Stomach (tissue), 9 donors: Measurements from ENCODE around the gene BCAS1. TPM values are rescaled to one million over a fixed set of nuclear protein-coding genes. Genes with fewer than 3 reads are reported as not detected.

Experiments used
- DNase-seq, 2 donors: peaks; one replicate each; pipeline versions ENCODE4 v3.0.0 to v3.0.0-alpha.2; 2013 to 2019
- H3K27ac ChIP-seq, 5 donors: fragments of 200-600 bp in 4 of 5; sonication (generic) in 4 of 5; one replicate each; pipeline ENCODE4 v1.5.1; 2013 to 2019; ENCODE audit warnings: mild to moderate bottlenecking in 1 of 5, moderate library complexity in 1 of 5
- H3K27me3 ChIP-seq, 3 donors: fragments of 200-600 bp; sonication (generic); one replicate each; pipeline ENCODE4 v1.5.1; 2017 to 2019; ENCODE audit warnings: mixed run types in 1 of 3
- H3K36me3 ChIP-seq, 4 donors: fragments of 200-600 bp; sonication (generic); 1 replicate in 3 of 4; 2 replicates in 1 of 4; pipeline ENCODE4 v1.5.1; 2016 to 2019
- H3K4me1 ChIP-seq, 4 donors: fragments of 200-600 bp; sonication (generic); one replicate each; pipeline ENCODE4 v1.5.1; 2016 to 2019
- H3K4me3 ChIP-seq, 4 donors: fragments of 200-600 bp; sonication (generic) in 3 of 4; one replicate each; pipeline ENCODE4 v1.5.1; 2016 to 2019; ENCODE audit warnings: mild to moderate bottlenecking in 1 of 4
- H3K9me3 ChIP-seq, 4 donors: fragments of 200-600 bp; sonication (generic); one replicate each; pipeline ENCODE4 v1.5.1; 2016 to 2019
- CTCF ChIP-seq, 7 experiments: fragments of 450-650 bp in 4 of 7; fragments of 200-600 bp in 3 of 7; sonication (generic) in 3 of 7; IDR thresholded peaks; one replicate each; pipeline ENCODE4 v1.5.1; 2016 to 2019; ENCODE audit warnings: antibody characterized with exemption in 7 of 7, control low read depth in 2 of 7, mild to moderate bottlenecking in 1 of 7
- EP300 ChIP-seq: sonication (generic); formaldehyde crosslinking; IDR thresholded peaks from one replicate; pipeline ENCODE4 v1.6.1; 2017; ENCODE audit warnings: antibody characterized with exemption
- POLR2A ChIP-seq, 4 donors: fragments of 450-650 bp; IDR thresholded peaks; one replicate each; pipeline ENCODE4 v1.6.1; 2016; ENCODE audit warnings: antibody characterized with exemption in 4 of 4, control low read depth in 2 of 4, mild to moderate bottlenecking in 1 of 4, moderate library complexity in 1 of 4
- POLR2AphosphoS5 ChIP-seq, 3 donors: sonication (generic); formaldehyde crosslinking; IDR thresholded peaks; one replicate each; pipeline ENCODE4 v1.6.1; 2016; ENCODE audit warnings: antibody characterized with exemption in 3 of 3
- WGBS, 5 donors: extraction: QIAGEN DNeasy Blood & Tissue Kit in 3 of 5; methylation state at CpG; one replicate each; pipeline versions ENCODE4 v1.1.5 to v1.1.7; 2013 to 2018; 5-methylcytosine and 5-hydroxymethylcytosine counted together
- intact Hi-C: fragments of 100-400 bp; cut with DNase I; formaldehyde crosslinking; loops from one replicate; pipeline ENCODE4 v1.15.1; 2023; ENCODE audit warnings: low total_unique reads
- polyA plus RNA-seq, 3 donors: library from polyadenylated mRNA; stranded (reverse); fragments of 200-250 nt; gene quantifications; one replicate each; pipeline ENCODE4 v1.2.3, GENCODE V29; 2013
- total RNA-seq, 5 donors: library from RNA; depleted of rRNA; stranded (reverse); fragments of >200 nt; gene quantifications; one replicate each; pipeline versions ENCODE4 v1.1.0 to v1.2.3, GENCODE V29; 2014 to 2016
- donor health status: healthy with polysubstance abuse.
- donor health status: Bipolar disorder and iron deficiency.
- donor health status: healthy.

The BCAS1 gene
- total and polyA plus RNA-seq, 8 donors: 6.3 to 145 (median 84.6) TPM

- Histone ChIP-seq H3K4me1 (peaks cover 0 to 50% (median 23%) of the 10 kb centered on the region in 4 donors), H3K9me3 (no peaks in the 10 kb centered on the region), H3K36me3 (no peaks in the 10 kb centered on the region), H3K27me3 (no peaks in the 10 kb centered on the region), H3K27ac (peak overlapping the region in 3 of 5 donors; percentile 45 to 83 (median 77)), H3K4me3 (no peak overlapping the region)
- intact Hi-C loops: no loop called here
- no peak for DNase-seq
- TF ChIP-seq CTCF (IDR thresholded peaks at IDR 0.05): no peak
- no peak for TF ChIP-seq POLR2AphosphoS5 (IDR thresholded peaks at IDR 0.05)
- TF ChIP-seq POLR2A (IDR thresholded peaks at IDR 0.05): no peak
- TF ChIP-seq EP300: no peak
- WGBS, 5 donors: 85 to 87% (median 86%) methylated on average over 12 of the region's 12 CpGs
Measured at GRCh38 chr20:53925651-53926401, 144.6 kb downstream of the BCAS1 start.

GRCh38 chr20:53923566-53924369 lies 146.6 kb downstream of the BCAS1 start:
- intact Hi-C loops: no loop called here

GRCh38 chr20:53922901-53923314 lies 147.5 kb downstream of the BCAS1 start:
- intact Hi-C loops: no loop called here
- peaks cover 0 to 51% (median 23%) of the 10 kb centered on the region in 4 donors for H3K4me1 ChIP-seq
- peak overlapping the region in 4 of 5 donors; percentile 25 to 79 (median 33) for H3K27ac ChIP-seq
- no peak overlapping the region for H3K4me3 ChIP-seq
- TF ChIP-seq EP300 (no peak), CTCF (IDR thresholded peaks at IDR 0.05) (no peak), POLR2AphosphoS5 (IDR thresholded peaks at IDR 0.05) (peak in 1 of 3 donors; percentile 9), POLR2A (IDR thresholded peaks at IDR 0.05) (no peak)
- H3K9me3 ChIP-seq: no peaks in the 10 kb centered on the region
- no peaks in the 10 kb centered on the region for H3K36me3 ChIP-seq
- H3K27me3 ChIP-seq: no peaks in the 10 kb centered on the region
- DNase-seq: peak in 1 of 2 donors; percentile 62
- WGBS, 5 donors: 22 to 39% (median 34%) methylated on average over 4 of the region's 4 CpGs

More at GRCh38 chr20:53923566-53924369, 146.6 kb downstream of the BCAS1 start:
- WGBS, 5 donors: 81 to 89% (median 86%) methylated on average over 7 of the region's 7 CpGs
- no peaks in the 10 kb centered on the region for H3K27me3 ChIP-seq
- peaks cover 0 to 50% (median 23%) of the 10 kb centered on the region in 4 donors for H3K4me1 ChIP-seq
- TF ChIP-seq POLR2AphosphoS5 (IDR thresholded peaks at IDR 0.05) (no peak), CTCF (IDR thresholded peaks at IDR 0.05) (no peak), EP300 (no peak), POLR2A (IDR thresholded peaks at IDR 0.05) (no peak)
- H3K36me3 ChIP-seq: no peaks in the 10 kb centered on the region
- H3K27ac ChIP-seq: peak overlapping the region in 3 of 5 donors; percentile 25 to 79 (median 35)
- no peak overlapping the region for H3K4me3 ChIP-seq
- no peak for DNase-seq
- H3K9me3 ChIP-seq: no peaks in the 10 kb centered on the region

GRCh38 chr20:53921443-53921973 lies 148.9 kb downstream of the BCAS1 start:
- H3K36me3 ChIP-seq: no peaks in the 10 kb centered on the region
- H3K4me3 ChIP-seq: no peak overlapping the region
- TF ChIP-seq CTCF (IDR thresholded peaks at IDR 0.05) (no peak), EP300 (no peak), POLR2AphosphoS5 (IDR thresholded peaks at IDR 0.05) (no peak), POLR2A (IDR thresholded peaks at IDR 0.05) (no peak)
- H3K27me3 ChIP-seq: no peaks in the 10 kb centered on the region
- whole genome bisulfite sequencing, 5 donors: 52 to 69% (median 61%) methylated on average over 12 of the region's 12 CpGs
- H3K4me1 ChIP-seq: peaks cover 7 to 56% (median 30%) of the 10 kb centered on the region in 4 donors
- intact Hi-C loops: no loop called here
- no peak overlapping the region for H3K27ac ChIP-seq
- no peaks in the 10 kb centered on the region for H3K9me3 ChIP-seq
- DNase-seq: peak in 1 of 2 donors; percentile 72
